Activated naive CD8-positive, alpha-beta T cell treated with anti-CD3 and anti-CD28 coated beads for 36 hours (primary cell): ENCODE results near the gene PBX1. TPM values are rescaled to one million over a fixed set of nuclear protein-coding genes. Genes with fewer than 3 reads are reported as not detected.

Experiments used
- DNase-seq: peaks from one replicate; pipeline ENCODE4 v3.0.0; 2021
- H3K27ac Mint-ChIP-seq: one replicate; pipeline ENCODE4 v1.8.0; 2022; ENCODE audit warnings: mild to moderate bottlenecking, moderate library complexity, mixed read lengths
- H3K27me3 Mint-ChIP-seq: one replicate; pipeline ENCODE4 v1.8.0; 2022; ENCODE audit warnings: mild to moderate bottlenecking, mixed read lengths
- H3K36me3 Mint-ChIP-seq: one replicate; pipeline ENCODE4 v1.8.0; 2021; ENCODE audit warnings: mild to moderate bottlenecking, mixed read lengths
- H3K4me1 Mint-ChIP-seq: one replicate; pipeline ENCODE4 v1.8.0; 2021; ENCODE audit warnings: mixed read lengths
- H3K4me3 Mint-ChIP-seq: one replicate; pipeline ENCODE4 v1.8.0; 2022; ENCODE audit warnings: mild to moderate bottlenecking, moderate library complexity, mixed read lengths
- H3K9me3 Mint-ChIP-seq: one replicate; pipeline ENCODE4 v1.8.0; 2022; ENCODE audit warnings: mixed read lengths
- total RNA-seq, 2 experiments: library from RNA; stranded (reverse); gene quantifications; one replicate each; pipeline ENCODE4 v1.2.3, GENCODE V29; 2021

Gene PBX1
- total RNA-seq, 2 experiments from 2014 or later = 0.04 TPM; not detected in 1

DNA sequence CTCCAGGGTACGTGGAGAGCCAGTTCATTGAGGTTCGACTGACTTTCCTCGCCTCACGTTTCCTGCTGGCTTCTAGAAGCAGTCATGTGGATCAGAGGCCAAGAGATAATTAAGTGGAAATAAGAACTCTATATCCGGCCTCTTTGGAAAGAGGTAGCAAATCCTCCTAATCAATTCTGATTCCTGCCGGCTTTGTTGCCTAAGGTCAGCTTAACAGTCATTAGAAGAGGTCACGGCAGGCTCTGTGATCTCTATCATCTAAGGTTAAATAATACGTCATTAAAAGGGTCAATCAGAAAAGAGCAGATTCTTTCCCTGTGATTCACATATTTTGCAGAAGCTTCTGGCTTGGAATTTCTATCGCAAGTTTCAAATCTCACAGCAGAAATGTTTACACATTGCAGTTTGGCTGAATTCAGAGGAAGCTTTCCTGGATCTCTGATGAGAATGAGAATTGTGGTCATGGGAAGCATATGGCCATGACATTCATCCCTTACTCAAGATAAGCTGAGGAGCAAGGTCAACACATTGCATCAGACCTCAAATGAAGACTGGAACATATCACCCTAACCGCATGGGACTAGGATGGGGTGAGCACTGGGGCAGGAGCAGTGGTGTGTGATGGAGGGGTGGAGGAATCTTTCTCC lies 189.4 kb downstream of the PBX1 start:
- no peak overlapping the region for H3K27ac Mint-ChIP-seq
- H3K36me3 Mint-ChIP-seq = no peaks in the 10 kb centered on the region
- no peak overlapping the region for H3K4me3 Mint-ChIP-seq
- no peaks in the 10 kb centered on the region for H3K9me3 Mint-ChIP-seq
- H3K27me3 Mint-ChIP-seq = peaks cover 8% of the 10 kb centered on the region
- no peaks in the 10 kb centered on the region for H3K4me1 Mint-ChIP-seq
- no peak for DNase-seq

DNA sequence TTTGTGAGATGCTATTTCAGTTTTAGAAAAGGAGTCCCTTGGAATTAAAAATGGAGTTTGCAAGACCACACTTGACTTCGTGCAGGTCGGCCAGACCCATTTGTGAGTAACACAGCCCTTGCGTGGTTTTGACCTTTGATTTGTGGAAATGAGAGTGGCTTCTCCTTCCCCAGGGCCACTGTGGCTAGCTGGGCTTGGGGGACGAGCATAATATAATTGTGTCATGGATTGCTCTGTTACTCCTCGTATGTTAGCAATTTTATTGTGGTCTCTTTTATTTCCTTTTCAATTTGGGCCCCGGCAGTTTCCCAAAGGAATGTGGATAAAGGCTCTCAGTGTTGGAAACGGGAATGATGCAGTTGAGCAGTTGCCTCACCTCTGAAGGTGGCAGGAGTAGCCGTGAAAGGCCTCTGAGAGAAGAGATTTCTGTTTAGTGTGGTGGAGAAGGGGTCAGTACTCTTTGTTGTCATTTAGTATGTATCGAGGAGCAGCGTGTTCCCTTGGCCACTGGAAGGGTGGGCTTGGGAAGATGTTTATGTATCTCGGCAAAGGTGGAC lies 194.6 kb downstream of the PBX1 start:
- Mint-ChIP-seq H3K27me3 (peaks cover 7% of the 10 kb centered on the region), H3K36me3 (no peaks in the 10 kb centered on the region), H3K9me3 (no peaks in the 10 kb centered on the region), H3K4me1 (no peaks in the 10 kb centered on the region), H3K27ac (no peak overlapping the region), H3K4me3 (no peak overlapping the region)
- no peak for DNase-seq

DNA sequence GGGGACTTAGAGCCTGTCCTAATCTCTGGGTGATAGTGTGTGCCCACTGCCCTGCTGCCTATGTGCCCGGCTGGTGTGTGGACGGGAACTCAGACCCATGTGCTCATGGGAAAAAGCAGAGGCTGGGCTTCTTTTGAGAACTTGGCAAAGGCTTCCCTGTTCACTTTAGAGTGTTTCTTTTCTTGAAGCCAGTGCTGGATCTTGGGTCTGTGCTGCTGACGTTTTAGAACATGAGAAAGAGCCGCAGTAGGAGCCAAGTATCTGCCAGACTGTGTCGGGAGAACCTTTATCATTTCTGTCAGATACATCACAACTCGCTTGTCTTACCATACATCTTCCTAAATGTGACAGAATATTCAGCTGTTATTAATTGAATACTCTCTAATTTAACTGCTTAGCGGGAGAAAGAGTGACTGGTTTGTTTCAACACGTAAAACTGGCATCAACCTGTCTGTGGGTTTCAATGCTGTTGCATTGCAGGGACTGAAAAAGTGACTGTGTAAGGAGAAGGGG lies 195.2 kb downstream of the PBX1 start:
- no peak for DNase-seq
- Mint-ChIP-seq H3K27me3 (peaks cover 6% of the 10 kb centered on the region), H3K36me3 (no peaks in the 10 kb centered on the region), H3K27ac (no peak overlapping the region), H3K4me1 (no peaks in the 10 kb centered on the region), H3K4me3 (no peak overlapping the region), H3K9me3 (no peaks in the 10 kb centered on the region)

- no peak overlapping the region for H3K4me3 Mint-ChIP-seq
- no peak overlapping the region for H3K27ac Mint-ChIP-seq
- H3K4me1 Mint-ChIP-seq = no peaks in the 10 kb centered on the region
- no peaks in the 10 kb centered on the region for H3K36me3 Mint-ChIP-seq
- peaks cover 6% of the 10 kb centered on the region for H3K27me3 Mint-ChIP-seq
- no peaks in the 10 kb centered on the region for H3K9me3 Mint-ChIP-seq
- no peak for DNase-seq
These were observed 196.7 kb downstream of the PBX1 start for GRCh38 chr1:164755690-164756089.

- peaks cover 6% of the 10 kb centered on the region for H3K27me3 Mint-ChIP-seq
- DNase-seq = no peak
- H3K4me1 Mint-ChIP-seq = no peaks in the 10 kb centered on the region
- no peak overlapping the region for H3K27ac Mint-ChIP-seq
- H3K36me3 Mint-ChIP-seq = no peaks in the 10 kb centered on the region
- no peaks in the 10 kb centered on the region for H3K9me3 Mint-ChIP-seq
- no peak overlapping the region for H3K4me3 Mint-ChIP-seq
These were observed 197.8 kb downstream of the PBX1 start for GRCh38 chr1:164756741-164757140.

- Mint-ChIP-seq H3K27ac (no peak overlapping the region), H3K4me3 (no peak overlapping the region), H3K9me3 (no peaks in the 10 kb centered on the region), H3K36me3 (no peaks in the 10 kb centered on the region), H3K27me3 (peaks cover 3% of the 10 kb centered on the region), H3K4me1 (no peaks in the 10 kb centered on the region)
- no peak for DNase-seq
These were observed 198.6 kb downstream of the PBX1 start for GRCh38 chr1:164757625-164758024.

GRCh38 chr1:164759144-164759920 lies 200.3 kb downstream of the PBX1 start:
- H3K36me3 Mint-ChIP-seq = no peaks in the 10 kb centered on the region
- no peaks in the 10 kb centered on the region for H3K9me3 Mint-ChIP-seq
- DNase-seq = no peak
- H3K4me1 Mint-ChIP-seq = no peaks in the 10 kb centered on the region
- no peak overlapping the region for H3K4me3 Mint-ChIP-seq
- no peak overlapping the region for H3K27ac Mint-ChIP-seq
- H3K27me3 Mint-ChIP-seq = peaks cover 3% of the 10 kb centered on the region

DNA sequence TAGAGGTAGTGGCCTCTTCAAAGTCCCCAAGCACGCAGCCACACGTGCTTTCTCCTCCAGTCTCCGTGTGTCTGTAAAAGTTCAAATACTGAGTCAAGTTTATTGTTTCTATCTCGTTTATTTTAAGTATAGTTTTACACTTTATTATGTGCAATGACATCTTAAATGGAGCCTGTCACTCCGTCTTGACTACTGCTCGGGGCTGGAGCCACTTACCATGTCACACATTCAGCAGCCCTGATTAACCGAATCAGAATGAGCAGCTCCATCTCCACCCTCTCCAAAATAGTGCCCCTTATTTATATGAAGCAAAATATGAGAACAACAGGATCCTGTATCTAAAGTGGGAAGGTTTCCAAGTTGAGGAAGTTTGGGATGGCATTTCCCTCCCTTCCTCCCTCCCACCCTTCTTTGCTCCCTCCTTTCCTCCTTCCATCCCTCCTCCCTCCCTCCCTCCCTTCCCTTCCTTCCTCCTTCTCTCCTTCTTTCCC lies 201.0 kb downstream of the PBX1 start:
- DNase-seq = no peak
- H3K4me1 Mint-ChIP-seq = no peaks in the 10 kb centered on the region
- H3K27ac Mint-ChIP-seq = no peak overlapping the region
- no peaks in the 10 kb centered on the region for H3K9me3 Mint-ChIP-seq
- H3K4me3 Mint-ChIP-seq = no peak overlapping the region
- H3K36me3 Mint-ChIP-seq = no peaks in the 10 kb centered on the region
- peaks cover 3% of the 10 kb centered on the region for H3K27me3 Mint-ChIP-seq

GRCh38 chr1:164760569-164760968 lies 201.6 kb downstream of the PBX1 start:
- no peaks in the 10 kb centered on the region for H3K36me3 Mint-ChIP-seq
- H3K27ac Mint-ChIP-seq = no peak overlapping the region
- no peak overlapping the region for H3K4me3 Mint-ChIP-seq
- H3K4me1 Mint-ChIP-seq = no peaks in the 10 kb centered on the region
- no peaks in the 10 kb centered on the region for H3K27me3 Mint-ChIP-seq
- no peak for DNase-seq
- no peaks in the 10 kb centered on the region for H3K9me3 Mint-ChIP-seq

GRCh38 chr1:164761009-164761408 lies 202.0 kb downstream of the PBX1 start:
- Mint-ChIP-seq H3K4me3 (no peak overlapping the region), H3K27me3 (no peaks in the 10 kb centered on the region), H3K9me3 (no peaks in the 10 kb centered on the region), H3K27ac (no peak overlapping the region), H3K4me1 (no peaks in the 10 kb centered on the region), H3K36me3 (no peaks in the 10 kb centered on the region)
- DNase-seq = no peak

DNA sequence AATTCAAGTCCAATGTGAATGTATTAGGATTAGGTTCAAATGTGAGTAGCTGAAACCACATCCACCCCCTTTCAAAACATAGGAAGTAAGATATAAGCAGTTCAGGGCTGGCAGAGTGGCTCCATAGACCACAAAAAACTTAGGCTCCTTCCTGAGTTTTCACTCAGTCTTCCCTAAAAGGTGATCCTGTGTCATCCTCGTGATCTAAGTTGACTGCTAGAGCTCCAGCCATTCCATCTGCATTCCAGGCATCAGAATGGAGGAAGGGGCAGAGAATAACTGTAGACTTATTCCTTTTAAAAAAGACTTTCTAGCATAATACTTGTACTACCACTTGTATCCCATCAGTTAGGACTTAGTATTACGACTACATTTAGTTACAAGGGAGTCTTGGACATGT lies 204.1 kb downstream of the PBX1 start:
- no peak overlapping the region for H3K4me3 Mint-ChIP-seq

GRCh38 chr1:164764333-164764732 lies 205.3 kb downstream of the PBX1 start:
- H3K27me3 Mint-ChIP-seq = no peaks in the 10 kb centered on the region
- H3K36me3 Mint-ChIP-seq = no peaks in the 10 kb centered on the region
- H3K9me3 Mint-ChIP-seq = no peaks in the 10 kb centered on the region
- no peak overlapping the region for H3K27ac Mint-ChIP-seq
- DNase-seq = no peak
- H3K4me1 Mint-ChIP-seq = no peaks in the 10 kb centered on the region
- H3K4me3 Mint-ChIP-seq = no peak overlapping the region

More for the DNA sequence above, 204.1 kb downstream of the PBX1 start:
- no peaks in the 10 kb centered on the region for H3K9me3 Mint-ChIP-seq
- no peak overlapping the region for H3K27ac Mint-ChIP-seq
- no peak for DNase-seq
- H3K27me3 Mint-ChIP-seq = no peaks in the 10 kb centered on the region
- H3K4me1 Mint-ChIP-seq = no peaks in the 10 kb centered on the region
- no peaks in the 10 kb centered on the region for H3K36me3 Mint-ChIP-seq

DNA sequence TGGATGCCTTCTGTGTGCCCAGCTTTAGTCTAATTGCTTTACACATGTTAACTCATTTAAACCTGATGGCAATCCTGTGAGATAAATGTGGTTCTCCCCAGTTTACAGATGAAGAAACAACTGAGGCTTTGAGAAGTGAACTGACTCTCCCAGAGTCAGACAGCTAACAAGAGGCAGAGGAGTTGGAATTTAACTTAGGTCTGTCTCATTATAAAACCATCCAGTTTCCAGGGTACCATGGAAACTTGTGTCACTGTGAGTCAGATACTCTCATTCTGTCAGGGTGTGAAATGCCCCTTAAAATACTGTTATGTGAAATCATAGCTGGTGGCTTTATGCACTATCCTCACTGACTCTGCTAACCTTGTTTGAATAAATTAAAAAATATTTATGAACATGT lies 206.6 kb downstream of the PBX1 start:
- H3K4me1 Mint-ChIP-seq = no peaks in the 10 kb centered on the region
- H3K4me3 Mint-ChIP-seq = no peak overlapping the region
- no peaks in the 10 kb centered on the region for H3K36me3 Mint-ChIP-seq
- no peaks in the 10 kb centered on the region for H3K27me3 Mint-ChIP-seq
- DNase-seq = no peak
- no peak overlapping the region for H3K27ac Mint-ChIP-seq
- no peaks in the 10 kb centered on the region for H3K9me3 Mint-ChIP-seq

DNA sequence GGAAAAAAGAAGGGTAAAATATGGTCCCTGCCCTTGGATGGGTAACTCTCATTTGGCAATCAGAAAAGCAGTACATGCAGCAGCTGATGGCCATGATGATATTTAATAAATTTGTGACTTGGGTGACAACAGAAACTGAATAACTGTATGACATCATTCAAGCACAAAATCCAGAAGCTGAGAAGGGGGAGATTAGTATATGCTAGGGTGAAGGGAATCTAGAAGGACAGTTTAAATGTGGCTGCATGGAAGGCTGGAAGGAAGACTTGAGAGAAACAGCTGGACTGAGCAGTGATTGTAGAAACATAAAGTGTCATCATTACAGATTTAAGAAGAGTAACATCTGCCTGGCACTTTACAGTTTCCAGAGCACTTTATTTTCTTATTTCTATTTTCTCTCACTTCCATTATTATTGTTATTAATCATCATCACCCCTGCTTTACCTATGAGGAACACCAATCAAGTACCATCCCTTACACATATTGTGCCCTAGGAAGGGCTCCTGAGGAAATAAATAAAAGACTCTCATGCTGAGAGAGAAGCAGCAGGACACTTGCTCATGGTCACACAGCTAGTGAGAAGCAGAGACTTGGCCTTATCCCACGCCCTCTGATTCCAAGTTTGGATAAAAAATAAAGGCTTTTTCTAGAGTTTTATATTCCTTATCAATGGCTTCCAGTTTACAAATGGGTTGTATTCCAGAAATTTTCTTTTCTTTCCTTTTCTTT lies 207.2 kb downstream of the PBX1 start:
- Mint-ChIP-seq H3K4me3 (no peak overlapping the region), H3K4me1 (no peaks in the 10 kb centered on the region), H3K27ac (no peak overlapping the region), H3K9me3 (no peaks in the 10 kb centered on the region), H3K36me3 (no peaks in the 10 kb centered on the region), H3K27me3 (no peaks in the 10 kb centered on the region)
- DNase-seq = no peak
